HG03097 (cell line): Measurements from ENCODE around the gene ZNF580.
A peak's percentile ranks its signal among the peaks of the same experiment; 100 is the strongest.

Experiments used
- ATAC-seq: cut with Tn5 transposase; IDR thresholded peaks from one replicate; pipeline ENCODE4 v1.9.1; 2021; ENCODE audit not compliant: unreplicated experiment, low FRiP score

The ZNF580 gene

DNA sequence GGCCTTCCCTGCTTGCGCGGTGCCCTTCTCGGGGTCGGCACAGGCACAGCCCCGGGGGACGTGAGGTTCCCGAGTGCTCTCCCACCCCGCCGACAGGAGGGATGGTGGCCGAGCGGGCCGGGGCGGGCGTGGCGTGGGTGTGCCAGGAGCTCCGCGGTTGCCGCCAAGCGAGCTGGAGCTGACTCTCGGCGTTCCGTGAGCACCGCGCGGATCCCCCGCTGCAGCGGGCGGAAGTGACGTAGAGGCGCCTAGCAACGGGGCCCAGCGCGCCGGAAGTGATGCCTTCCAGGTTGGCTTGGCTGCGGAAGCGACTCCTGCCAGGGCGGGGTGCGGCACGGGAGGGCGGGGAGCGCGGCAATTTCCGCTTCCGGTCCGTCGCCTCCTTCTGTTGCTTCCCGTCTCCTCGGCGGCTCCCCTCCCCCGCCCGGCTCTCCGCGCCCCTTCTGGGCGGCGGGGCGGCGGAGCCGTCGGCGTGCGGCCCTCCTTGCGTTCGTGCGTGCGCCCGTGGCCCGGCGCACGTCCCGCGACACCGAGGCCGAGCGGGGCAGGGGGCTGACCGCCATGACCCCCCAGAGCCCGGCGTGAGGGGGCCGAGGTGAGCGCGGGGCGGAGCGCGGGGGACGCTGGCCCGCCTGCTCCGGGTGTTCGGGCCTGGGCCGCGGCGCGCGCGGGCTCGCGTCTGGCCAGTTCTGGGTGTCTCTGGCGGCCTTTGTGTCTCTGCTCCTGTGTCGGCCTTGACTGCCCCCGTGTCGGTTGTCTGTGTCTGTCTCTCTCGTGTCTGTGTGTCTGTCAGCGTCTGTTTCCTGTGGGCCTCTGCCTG lies 34.2 kb downstream of the ZNF580 start, which contains the start of gene EPN1:
EPN1 (plus strand) TSS at position 386 of the 820 bp plus-strand sequence. CDS start 3,402 bp downstream, outside the sequence.
- peak; percentile 59 for ATAC-seq

DNA sequence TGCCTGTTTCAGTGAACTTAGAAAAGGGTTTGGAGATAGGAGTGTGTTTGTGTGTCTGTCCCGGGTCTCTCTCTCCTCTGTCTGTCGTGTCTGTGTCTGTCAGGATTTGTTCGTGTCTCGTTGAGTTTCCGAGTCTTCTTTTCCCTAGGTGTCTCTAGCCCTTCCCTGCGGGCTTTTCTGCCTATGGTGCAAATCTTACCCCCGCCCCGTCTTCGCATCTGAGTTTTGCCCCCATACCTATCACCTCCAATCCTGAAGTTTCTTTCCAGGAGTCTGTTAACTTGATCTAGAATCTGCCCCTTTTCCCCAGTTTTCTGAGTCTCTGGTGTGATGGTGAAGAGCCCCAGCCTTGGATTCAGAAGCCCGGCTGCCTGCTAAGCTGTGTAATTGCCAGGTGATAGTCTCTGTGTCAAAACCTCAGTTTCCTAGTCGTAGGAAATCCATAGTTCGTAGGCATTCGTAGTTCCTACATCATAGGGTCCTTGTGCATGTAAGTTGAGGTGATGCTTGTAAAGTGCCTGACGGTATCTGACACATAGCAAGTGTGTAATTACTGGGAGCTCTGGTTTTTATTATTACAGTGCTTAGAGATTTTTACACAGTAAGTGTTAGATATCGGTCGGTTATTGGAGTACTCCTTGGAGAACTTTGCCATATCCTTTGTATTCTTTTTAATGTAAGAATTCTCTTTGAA lies 35.0 kb downstream of the ZNF580 start:
- ATAC-seq: no peak

DNA sequence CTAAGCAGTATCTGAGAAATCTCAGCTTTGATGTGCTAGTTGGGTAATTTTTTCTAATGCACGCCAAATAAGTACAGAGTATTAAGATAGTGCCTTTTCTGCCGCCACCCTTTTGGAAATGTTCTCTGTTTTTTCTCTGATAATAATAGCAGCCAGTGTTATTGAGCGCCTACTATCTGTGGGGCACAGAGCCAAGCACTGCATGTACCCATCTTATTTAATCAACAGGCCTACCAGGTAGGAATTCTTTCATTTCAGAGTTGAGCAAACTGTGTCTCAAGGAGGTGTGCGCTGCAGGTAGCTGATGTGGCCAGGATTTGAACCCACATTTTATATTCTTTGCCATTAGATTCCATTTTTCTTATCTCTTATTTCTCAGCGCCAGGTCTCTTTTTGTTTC lies 35.6 kb downstream of the ZNF580 start:
- ATAC-seq: no peak

DNA sequence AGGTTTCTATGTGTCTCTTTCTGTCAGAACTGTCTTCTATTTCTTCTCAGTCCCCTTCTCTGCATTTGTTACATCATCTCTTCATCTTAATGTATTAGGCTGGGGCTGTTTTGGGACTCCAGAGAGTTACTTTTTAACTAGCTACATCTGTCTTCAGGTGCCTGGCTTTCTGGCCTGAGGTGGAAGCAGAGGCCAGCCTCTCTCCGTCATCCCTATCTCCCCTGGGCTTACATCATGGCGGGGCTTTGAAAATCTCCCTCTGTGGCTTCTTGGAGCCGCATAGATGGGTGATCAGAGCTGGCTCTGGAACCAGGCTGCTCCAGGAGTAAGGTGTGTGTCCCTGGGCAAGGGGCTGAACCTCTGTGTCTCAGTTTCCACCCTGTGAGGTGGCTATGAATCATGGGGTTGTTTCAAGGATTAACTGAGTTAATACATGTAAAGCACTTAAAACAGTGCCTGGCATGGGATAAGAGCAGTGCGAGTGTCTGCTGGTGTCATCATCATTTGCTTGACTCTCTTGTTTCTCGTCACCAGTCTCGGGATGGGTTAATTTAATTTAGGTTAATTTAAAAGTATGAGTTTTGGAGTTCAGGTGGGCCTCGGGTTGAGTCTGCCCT lies 36.2 kb downstream of the ZNF580 start:
- ATAC-seq: no peak

DNA sequence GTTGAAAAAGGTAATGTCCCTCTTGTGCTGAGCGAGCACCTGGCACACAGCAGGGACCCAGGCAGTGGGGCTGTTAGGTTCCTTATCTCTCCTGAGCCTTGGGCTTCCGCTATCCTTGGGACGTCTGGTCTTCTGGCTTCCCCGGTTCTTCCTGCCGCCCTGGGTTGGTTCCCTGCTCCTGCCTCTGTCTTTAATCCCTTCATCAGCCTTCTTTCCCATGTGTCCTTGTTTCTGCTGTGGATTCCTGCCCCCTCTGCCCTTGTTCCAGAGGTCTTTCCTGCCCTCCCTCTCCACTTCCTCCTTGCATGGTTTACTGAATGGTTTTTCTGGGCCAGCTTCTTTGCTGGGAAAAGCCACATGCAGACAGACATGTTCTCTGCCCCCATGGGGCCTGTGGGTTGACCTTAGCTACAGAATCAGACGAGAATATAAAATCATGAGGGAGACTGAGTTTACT lies 36.8 kb downstream of the ZNF580 start:
- no peak for ATAC-seq

DNA sequence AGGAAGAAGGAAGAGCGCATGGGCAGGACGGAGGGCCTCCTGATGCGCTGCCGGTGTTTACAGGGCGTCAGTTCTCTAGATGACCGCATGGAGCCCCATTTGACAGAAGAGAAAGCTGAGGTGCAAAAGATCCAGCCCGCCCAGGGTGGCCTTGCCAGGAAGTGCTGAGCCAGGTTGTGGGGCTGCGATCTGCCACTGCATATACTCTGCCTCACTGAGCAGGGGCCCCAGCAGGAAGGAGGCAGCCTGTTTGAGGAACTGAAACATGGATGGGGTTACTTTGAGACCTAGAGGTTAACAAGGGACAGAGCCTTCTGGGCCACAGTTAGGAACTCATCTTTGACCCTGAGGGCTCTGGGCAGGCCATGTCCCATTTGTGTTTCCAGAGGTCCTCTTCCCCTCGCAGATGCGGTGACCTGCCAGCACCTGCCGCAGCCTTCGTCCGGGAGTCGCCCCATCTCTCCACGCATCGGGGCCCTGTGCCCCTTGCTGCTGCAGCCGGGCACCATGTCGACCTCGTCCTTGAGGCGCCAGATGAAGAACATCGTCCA lies 37.4 kb downstream of the ZNF580 start:
- ATAC-seq: peak; percentile 54

DNA sequence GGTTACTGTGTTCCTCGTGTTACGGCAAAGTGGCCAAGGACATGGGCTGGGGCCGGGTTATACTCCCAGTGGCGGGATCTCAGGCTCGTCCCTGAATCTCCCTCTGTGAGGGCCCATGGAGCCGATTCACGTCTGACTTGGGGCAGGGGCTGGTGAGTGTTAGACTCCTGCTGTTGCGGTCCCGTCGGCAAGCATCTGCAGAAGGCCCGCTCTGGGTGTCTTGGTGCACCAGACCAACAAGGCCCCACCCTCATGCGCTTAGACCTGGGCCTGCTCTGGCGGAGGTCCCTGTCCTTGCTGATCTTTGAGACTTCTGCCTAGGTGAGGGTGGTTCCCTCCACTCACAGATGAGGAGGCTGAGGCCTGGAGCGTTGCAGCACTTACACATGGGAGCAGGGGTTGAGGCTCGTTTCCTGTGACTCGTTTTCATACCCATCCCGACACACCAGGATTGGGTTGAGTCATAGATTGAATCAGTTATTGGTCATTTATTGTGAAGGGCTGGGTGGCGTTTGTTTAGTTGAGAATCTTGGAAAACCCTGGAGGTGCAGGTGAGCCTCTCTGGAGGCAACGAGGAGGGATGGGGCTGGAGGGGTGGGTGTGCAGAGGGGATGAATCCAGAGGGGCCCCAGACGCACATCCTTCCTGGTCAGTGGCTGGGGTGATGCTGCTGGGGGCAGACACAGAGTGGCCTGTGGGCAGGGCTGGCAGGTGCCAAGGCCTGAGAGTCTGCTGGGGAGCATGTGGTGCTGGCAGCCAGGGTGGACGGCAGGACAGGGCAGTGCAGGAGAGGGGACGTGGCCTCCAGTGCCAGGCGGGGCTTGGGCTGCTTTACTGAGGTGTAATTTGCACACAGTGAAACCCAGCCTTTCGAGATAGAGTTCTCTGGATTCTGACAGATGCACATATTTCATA lies 38.8 kb downstream of the ZNF580 start:
- no peak for ATAC-seq

DNA sequence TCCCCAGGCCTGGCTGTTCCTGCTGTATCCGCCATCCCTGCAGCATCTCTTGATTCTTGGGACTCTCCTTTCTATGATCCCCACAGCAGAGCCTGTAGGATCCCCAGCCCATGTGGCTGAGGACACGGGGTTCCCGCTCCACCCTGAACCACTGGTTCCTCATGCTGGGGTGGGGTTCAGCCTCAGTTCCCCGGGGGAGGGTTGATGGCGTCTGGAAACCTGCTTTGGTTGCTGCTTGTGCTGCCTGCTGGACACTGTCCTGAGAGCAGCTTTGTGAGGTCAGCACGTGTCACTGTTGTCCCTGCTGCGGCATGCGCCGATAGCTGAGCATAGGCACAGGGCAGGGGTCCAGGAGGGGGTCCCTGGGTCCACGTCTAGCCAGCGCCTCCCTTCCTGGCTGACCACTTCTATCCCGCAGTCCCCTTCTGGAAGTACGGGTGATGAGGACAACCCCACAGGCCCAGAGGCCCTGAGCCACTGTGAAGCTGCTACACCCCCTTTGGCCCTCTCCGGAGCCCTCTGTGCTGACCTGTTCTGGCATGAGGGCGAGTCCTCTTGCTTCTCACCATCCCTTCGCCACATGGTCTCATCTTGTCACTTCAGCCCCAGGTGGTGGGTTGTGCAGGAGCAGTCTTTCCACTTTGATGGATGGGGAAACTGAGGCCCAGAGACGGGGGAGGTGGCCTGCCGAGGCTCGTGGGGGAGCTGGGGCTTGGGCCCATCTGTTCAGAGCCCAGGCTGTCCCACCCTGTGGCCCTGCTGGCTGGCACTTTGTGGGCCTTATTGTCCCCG lies 39.7 kb downstream of the ZNF580 start:
- ATAC-seq: no peak

DNA sequence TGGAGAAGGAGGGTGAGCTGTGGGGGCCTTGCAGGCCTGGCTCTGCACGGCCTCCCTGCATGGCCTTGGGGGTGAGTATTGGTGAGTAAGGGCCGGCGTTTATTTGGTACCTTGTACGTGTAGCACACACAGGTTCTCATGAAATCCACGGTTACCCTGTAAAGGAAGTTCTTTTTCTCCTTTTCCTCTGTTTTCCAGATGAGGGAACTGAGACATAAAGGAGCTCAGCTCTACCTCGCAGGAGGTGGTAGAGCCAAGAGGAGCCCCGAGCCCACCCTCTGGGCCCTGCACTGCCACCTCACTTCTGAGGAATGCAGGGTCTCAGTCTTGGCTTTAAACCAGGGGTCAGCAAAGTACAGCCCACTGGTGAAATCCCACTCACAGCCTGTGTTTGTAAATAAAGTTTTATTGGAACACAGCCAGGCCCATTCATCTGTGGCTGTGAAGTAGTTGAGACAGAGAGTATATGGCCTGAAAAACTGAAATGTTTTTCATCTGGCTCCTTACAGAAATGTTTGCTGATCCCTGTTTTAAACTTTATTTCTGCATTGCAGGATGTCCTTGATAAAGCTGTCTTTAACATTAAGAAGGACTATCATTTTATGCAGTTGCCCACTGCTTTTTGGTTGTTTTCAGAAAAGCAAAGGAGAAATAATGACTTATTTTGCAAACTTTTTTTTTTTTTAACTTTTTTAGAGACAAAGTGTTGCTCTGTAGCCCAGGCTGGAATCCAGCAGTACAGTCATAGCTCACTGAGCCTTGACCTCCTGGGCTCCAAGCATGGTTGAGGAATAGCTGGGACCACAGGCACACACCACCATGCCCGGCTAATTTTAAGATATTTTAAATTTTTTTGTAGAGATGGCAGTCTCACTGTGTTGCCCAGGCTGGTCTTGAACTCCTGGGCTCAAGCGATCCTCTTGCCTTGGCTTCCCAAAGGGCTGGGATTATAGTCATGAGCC lies 40.6 kb downstream of the ZNF580 start:
- ATAC-seq: no peak

DNA sequence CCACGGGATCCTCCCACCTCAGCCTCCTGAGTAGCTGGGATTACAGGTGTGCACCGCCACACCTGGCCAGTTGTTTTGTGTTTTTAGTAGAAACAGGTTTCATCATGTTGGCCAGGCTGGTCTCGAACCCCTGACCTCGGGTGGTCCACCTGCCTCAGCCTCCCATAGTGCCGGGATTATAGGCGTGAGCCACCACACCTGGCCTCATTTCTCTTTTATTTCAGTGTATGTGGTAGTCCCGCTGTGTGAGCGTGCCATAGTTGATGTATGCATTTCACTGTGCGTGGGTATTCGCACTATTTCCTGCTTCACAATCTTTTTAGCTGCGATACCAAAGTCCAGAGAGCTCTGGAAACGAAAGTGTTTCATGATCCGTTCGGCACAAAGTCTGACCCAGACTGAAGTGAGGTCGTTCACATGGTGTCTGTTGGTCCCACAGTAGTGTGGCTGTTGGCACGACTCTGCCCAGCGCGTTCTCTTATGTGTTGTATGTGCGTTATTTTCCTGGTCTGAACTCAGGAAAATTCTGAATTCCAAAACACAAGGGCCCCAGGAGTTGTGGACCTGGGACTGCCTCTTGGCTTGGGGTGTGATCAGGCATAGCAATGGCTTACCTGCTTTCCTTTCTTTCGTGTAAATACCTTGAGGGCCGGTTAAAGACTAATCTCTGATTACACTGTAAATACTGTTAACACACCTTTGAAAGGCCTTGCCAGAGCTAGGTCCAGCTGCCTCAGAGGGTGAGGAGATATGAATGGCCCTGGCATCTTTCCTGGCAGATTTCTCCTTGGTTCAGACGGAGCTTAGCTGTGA lies 42.9 kb downstream of the ZNF580 start:
- ATAC-seq: no peak

DNA sequence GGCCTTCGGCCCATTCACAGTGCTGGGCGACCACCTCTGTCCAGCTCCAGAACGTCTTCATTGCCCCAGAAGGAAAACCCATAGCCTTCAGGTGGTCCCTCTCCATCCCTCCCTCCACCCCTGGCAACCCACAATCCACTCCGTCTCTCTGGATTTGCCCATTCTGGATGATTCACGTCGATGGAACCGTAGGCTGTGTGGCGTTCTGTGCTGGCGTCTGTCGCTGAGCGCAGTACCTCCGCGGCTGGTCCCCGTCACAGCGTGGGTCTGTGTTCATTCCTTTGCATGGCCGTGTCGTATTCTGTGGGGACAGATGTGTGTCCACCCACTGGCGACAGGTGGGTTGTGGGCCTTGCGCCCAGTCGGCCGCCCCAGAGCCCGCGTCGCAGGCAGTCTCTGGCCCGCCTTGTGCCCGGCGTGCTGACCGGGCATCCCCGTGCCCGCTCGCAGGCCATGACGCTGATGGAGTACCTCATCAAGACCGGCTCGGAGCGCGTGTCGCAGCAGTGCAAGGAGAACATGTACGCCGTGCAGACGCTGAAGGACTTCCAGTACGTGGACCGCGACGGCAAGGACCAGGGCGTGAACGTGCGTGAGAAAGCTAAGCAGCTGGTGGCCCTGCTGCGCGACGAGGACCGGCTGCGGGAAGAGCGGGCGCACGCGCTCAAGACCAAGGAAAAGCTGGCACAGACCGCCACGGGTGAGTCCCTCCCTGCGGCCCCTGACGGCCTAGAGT lies 44.3 kb downstream of the ZNF580 start:
- no peak for ATAC-seq

DNA sequence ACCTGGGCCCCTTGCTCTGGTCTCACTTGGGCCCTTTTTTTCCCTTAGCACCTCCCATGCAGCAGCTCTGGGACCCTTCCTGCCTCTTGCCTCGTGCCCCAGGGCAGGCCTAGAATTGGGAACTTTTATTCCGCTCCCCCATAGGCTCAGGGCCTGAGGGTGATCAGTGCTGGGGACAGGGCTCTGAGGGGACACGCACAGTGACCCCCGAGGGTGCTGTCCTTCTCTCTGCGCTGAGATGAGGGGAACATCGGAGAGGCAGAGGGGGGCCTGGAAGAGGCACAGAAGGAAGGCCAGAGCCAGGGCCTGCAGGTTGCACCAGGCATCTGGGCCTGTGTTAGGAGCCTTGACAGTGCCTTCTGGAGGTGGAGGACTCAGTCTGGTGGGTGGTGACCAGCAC lies 45.0 kb downstream of the ZNF580 start:
- ATAC-seq: no peak

DNA sequence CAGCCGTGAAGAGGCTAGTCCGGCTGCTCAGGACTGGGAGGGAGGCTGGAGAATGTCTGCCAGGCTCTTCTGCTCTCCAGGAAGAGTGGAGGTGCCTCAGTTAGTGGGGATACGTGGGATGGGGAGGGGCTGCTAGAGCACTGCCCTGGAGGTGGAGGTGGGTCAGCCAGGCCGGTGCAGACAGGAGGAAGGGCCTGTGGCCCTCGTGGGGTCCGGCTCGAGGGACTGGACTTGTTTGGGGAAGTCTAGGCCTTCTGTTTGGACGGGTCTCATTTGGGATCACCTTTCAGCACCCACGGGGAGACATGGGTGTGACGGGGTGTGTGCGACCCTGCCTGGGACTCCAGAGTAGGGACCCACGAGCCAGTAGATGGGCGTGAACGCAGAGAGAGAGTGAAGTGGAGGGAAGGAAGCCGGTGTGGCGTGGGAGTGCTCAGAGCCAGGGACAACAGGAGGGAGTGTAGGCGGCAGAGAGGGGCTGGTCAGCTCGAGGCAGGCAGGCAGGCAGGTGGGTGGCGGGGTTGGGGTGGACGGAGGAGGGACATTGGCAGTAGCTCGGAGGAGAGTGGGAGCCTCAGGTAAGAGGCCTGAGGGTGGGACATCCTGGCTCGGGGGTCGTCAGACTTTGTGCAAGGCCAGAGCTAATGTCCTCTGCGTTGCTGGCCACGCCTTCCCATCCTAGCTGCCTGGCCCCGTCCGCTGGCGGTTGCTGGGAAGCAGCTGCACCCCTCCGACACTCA lies 45.7 kb downstream of the ZNF580 start:
- ATAC-seq: no peak

DNA sequence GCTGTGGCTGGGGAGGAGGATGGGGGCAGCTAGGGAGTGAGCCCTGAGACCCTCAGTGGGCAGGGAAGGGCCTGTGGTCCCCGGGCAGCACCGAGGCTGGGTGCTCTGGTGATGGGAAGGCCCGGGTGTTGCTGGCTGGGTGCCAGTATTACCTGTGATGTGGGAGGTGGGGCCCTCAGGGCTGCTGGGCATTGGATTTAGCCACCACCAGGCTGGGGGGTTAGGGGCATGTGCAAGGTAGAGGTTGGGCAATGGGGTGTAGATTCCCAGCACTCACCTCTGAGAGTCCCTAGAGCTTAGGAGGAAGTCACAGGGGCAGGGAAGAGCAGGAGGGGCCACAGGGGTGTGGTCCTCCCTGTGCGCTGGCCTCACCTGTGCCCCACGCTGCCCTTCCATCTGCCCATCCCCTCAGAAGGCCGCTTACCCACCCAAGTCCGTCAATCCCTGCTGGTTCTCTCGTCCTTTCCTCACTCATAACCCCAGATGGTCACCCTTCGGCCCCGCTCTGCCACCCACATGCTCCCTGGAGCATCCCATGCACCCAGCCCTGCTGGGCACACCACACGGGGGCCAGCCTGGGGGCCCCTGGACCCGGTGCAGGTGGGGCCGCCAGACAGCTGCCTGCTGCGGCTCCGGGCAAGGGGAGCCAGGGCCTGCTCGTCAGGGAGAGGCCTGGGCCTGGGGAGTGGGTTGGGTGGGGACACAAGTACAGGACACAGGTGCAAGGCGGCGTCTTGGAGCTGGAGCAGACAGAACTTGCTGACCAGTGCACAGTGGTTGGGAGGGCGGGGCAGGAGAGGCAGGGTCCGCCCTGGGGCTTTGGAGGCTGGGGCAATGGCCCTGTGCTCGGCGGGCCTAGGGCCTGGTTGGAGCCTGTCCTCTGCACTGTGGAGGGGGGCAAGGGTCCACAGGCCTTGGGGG lies 46.7 kb downstream of the ZNF580 start:
- ATAC-seq: no peak
